ENCODE results near the gene MAGED4B. TPM values are rescaled to one million over a fixed set of nuclear protein-coding genes. Genes with fewer than 3 reads are reported as not detected.

MAGED4B gene
- total RNA-seq, result 31.4 and 48.5 TPM in 2 replicates

DNA sequence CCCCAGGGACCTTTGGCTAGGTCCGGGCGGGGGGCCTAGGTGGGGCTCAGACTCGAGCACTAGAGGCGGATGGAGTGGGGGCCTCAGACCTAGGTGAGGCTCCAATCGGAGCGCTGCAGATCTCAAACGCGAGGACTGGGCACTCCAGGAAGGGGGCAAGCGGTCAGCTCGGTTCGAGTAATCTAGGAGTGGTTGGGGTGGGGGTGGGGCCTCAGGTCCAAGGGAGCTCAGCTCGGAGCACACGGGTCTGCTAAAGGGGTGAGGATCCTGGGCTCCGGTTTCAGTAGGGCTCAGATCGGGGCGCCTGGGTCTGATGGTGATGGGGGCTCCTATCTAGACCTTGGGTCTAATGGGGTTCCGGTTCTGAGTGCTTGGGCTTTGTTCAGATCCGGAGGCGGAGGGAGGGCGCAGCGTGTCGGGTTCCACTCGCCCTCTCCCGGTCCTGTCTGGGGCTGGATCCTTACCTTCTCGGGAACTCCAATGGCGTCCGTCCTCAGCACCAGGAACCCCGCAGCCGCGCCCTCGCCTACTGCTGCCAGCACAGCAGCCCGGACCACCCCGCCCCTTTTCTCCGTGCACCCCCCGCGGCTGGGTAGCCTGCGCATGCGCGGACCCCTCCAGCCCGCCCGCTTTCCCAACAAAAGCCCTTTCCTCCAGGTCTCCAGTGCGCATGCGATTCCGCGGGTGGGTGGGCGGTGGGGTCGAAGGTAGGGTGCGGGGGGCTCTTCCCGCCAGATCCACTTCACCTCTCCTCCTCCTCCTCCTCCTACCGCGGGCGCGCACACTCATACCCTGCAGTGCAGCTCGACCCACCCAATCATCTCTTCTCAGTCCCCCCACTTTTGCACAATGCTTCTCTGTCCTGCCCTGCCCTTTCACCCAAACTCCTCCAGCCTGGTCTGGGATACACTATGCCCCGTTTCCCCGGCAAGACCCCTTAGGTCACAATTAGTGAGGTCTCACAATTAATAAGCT lies at the start of gene MAGED4B:
MAGED4B (minus strand) TSS at position 518 of the 975 bp plus-strand sequence. CDS start 1,011 bp downstream, outside the sequence.

Other genes starting within 250 kb of the MAGED4B start
- gene MAGED1, start 175.6 kb downstream of the MAGED4B start, total RNA-seq, result 153 and 201 TPM in 2 replicates
- gene MAGED4, start 115.7 kb upstream of the MAGED4B start, total RNA-seq, result 53.2 and 60.0 TPM in 2 replicates